HG02610 (cell line): ENCODE data around the gene SPRR2B.
"Not testable (repeated sequence)": the region's sequence is repeated elsewhere in the genome, so short reads cannot be mapped to it uniquely, and the experiment has no call there.

Experiments used
- ATAC-seq: cut with Tn5 transposase; IDR thresholded peaks from one replicate; pipeline ENCODE4 v1.9.1; 2021; ENCODE audit warnings: mild to moderate bottlenecking, moderate library complexity; ENCODE audit not compliant: unreplicated experiment

Gene SPRR2B

DNA sequence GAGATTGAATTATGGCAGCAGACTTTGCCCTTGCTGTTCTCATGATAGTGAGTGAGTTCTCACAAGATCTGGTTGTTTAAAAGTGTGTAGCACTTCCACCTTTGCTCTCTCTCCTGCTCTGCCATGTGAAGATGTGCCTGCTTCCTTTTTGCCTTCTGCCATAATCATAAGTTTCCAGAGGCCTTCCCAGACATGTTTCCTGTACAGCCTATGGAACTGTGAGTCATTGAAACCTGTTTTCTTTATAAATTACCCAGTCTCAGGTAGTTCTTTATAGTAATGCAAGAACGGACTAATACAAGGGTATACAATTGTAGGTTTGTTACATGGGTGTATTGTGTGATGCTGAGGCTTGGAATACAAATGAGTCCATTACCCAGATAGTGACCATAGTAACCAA, 36.2 kb downstream of the SPRR2B start:
- no peak for ATAC-seq

DNA sequence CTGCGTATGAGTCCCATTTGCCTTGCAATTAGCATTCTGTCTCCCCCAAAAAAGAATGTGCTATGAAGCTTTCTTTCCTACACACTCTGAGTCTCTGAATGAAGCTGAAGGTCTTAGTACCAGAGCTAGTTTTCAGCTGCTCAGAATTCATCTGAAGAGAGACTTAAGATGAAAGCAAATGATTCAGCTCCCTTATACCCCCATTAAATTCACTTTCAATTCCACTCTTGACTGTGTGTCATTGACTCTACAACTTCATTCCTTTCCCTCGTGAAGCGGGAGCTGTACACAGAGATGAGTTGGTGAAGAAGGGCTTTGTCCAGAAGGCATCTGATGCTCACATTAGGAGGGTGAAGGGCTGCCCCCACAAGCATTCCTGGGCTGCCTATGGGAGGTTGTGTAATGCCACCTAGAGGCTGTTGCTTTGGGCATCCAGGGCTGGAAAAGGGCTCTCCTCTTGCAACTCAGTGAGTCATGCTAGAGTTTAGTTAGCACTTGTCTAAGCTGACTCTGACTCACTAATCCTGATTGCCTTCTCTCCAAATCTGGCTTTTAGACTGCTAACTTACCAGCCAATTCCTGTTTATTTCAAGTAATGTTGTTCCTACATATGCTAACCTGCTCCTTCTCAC, 38.6 kb downstream of the SPRR2B start:
- ATAC-seq = no peak

DNA sequence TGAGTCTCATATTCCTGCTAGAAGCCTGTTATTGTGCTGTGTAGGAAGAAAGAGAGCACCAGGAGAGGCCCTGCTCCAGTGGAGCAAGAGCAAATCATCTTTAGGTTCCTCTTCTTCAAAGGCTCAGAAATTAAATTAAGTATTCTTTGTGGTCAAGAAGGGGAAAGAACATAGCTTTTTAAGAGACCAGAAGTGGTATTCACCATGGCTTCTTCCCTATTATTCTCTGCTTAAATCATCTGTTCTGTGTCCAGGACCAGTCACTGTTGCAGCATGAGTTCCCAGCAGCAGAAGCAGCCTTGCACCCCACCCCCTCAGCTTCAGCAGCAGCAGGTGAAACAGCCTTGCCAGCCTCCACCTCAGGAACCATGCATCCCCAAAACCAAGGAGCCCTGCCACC, 39.3 kb downstream of the SPRR2B start:
- no peak for ATAC-seq

DNA sequence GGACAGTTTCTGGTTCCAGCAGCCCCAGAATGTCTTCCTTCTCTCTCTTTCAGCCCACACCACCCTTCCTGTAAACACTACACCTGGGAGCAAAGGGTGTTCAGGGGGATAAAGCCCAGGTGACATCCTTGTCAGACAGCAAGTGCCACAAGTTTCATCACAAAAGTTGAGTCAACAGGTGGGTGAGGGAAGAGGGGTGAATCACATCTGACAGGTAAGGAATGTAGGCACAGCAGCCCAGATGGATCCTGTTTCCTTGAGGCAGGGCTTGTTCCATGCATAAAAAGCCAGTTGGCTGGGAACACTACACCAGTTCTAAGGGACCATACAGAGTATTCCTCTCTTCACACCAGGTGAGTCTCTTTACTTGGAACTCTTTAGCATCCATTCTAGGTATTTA, 40.5 kb downstream of the SPRR2B start, which contains the start of gene SPRR1B:
Gene SPRR1B (plus strand): TSS at position 309 of the 400 bp plus-strand sequence. CDS start 1,143 bp downstream, outside the sequence.
- ATAC-seq = no peak

DNA sequence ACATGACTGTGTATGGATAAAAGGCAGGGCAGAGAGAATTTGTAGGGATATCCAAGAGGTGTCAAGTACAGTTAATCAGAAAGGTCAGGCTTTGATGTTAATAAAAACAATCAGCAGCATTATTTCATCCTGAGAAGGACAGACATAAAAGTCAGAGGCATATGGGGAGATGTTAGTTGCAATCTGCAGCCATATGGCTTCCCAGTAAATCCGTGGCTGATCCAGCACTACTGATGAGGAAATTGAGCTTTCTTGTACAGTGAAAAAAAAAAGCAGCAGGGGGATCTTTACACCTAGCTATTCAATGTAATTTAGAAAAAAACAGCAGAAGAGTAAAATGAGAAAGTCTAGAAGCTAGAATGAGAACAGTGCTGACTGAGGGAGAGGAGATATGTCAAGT, 42.6 kb downstream of the SPRR2B start:
- ATAC-seq = no peak

DNA sequence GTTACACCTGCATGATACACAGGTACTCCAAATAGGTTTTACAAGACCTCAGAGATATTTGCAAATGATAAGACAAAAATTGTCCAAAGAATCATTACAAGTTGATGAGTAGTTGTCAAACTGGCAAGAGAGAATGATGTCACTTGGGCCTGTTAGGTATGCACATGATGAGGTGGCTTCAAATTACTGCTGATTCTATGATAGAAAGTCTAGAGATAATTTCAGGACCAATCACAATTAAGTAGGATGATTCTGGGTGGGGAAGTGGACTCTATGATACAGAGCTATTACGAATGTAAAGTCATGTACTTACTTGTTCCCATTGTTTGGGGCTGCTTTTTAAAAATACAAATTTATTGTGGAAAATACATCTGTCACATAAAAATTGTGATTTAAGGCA, 45.6 kb downstream of the SPRR2B start:
- ATAC-seq = no peak

DNA sequence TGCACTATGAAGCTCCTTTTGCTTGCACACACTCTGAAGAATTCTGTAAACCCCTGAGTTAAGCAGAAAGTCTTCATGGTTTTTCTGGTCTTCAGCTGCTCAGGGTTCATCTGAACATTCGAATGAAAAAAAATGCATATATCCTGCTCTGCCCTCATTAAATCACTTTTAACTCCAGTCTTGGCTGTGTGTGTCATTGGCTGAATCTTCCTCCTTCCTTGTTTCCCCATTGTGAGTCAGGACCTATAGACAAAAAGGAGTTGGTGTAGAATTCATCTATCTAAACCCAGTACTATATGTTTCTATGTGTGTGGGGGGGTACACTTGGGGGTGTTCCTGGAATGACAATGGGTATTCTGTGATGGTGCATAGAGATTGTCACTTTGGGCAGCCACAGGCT, 47.0 kb downstream of the SPRR2B start:
- ATAC-seq = no peak

DNA sequence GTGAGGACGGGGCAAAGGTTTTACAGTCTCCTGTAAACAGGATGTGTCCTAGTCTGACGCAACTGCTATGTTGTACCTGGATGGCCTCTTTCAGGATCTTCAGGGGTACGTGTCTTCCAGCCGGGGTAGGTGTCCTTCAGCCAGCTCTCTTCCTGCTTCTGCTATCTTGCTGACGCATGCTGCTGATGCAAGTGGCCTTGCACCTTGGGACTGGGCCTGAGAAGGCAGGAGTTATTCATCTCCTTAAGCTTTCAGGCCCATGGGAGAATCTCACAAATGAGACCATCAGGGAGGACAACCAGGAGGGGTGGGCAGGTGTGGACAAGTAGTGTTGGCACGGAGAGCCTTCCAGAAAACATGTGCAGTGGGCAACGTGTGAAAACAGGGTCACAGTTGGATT, 48.3 kb downstream of the SPRR2B start:
- ATAC-seq = no peak

DNA sequence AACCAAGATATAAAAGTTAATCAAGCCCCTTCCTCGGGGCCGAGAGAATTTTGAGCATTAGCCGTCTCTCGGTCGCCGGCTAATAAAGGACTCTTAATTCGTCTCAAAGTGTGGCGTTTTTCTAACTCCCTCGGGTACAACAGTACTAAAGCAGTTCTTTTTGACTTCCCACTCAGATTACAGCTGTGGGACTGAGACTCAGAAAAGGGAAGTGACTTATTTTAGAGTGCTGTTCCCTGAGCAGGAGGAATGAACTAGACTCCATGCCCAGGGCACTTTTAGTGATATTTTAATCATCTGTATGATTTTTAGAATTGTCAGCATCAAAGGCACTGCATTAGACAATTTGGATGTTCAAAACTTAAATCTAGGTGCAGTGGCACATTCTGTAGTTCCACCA, 49.1 kb downstream of the SPRR2B start:
- not testable (repeated sequence) for ATAC-seq

DNA sequence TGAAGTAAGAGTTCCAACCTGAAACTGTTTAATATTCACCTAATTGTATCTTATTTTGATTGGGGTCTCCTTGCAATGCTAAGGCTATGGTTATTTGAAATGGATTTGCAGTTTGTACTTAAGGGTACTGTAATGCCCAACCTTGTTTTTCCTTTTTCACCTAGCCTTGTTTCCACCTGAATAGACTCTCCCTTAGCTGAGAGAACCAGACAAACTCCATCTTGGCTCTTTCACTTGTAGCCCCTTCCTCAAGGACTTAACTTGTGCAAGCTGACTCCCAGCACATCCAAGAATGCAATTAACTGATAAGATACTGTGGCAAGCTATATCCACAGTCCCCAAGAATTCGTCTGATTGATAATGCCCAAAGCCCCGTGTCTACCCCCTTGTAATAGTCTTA, 49.6 kb downstream of the SPRR2B start:
- ATAC-seq = not testable (repeated sequence)
